ENCODE results near the gene CDH13.

CDH13 gene

GRCh38 chr16:83345846-83346640, 719.3 kb downstream of the CDH13 start:
- no peaks in the 10 kb centered on the region for H3K9me3 Mint-ChIP-seq

GRCh38 chr16:83348991-83349390, 722.2 kb downstream of the CDH13 start:
- Mint-ChIP-seq H3K27ac (no peak overlapping the region), H3K4me3 (no peak overlapping the region), H3K9me3 (no peaks in the 10 kb centered on the region), H3K36me3 (ENCODE audit: low read depth) (no peaks in the 10 kb centered on the region), H3K4me1 (ENCODE audit: low read depth) (no peaks in the 10 kb centered on the region), H3K27me3 (no peaks in the 10 kb centered on the region)
- intact Hi-C loops (cut with micrococcal nuclease): no loop called here

More at GRCh38 chr16:83345846-83346640, 719.3 kb downstream of the CDH13 start:
- H3K27me3 Mint-ChIP-seq: no peaks in the 10 kb centered on the region
- intact Hi-C loops (cut with micrococcal nuclease): no loop called here
- no peak overlapping the region for H3K27ac Mint-ChIP-seq
- H3K36me3 Mint-ChIP-seq (ENCODE audit: low read depth): no peaks in the 10 kb centered on the region
- H3K4me1 Mint-ChIP-seq (ENCODE audit: low read depth): no peaks in the 10 kb centered on the region
- no peak overlapping the region for H3K4me3 Mint-ChIP-seq

DNA sequence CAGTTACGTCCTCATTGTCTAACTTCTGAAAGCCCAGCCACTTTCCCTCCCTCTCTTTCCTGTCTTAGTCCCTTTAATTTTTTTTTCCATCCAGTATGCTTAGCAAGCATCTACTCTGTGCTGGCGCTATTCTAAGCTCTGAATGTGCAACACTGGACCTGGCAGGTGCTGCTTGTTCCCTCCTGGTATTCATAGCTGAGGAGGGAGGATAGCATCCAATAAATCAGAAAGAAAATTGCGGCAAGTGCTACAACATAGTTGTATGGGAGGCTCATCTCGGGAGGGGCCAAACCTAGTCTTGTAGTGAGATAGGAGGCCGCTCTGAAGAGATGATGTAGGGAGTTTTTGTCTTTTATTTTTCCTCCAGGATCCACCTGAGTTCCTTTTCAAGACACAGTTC, 723.7 kb downstream of the CDH13 start:
- no peaks in the 10 kb centered on the region for H3K36me3 Mint-ChIP-seq (ENCODE audit: low read depth)
- intact Hi-C loops (cut with micrococcal nuclease): no loop called here

GRCh38 chr16:83351846-83352245, 725.1 kb downstream of the CDH13 start:
- H3K36me3 Mint-ChIP-seq (ENCODE audit: low read depth): no peaks in the 10 kb centered on the region
- H3K4me3 Mint-ChIP-seq: no peak overlapping the region
- H3K27me3 Mint-ChIP-seq: no peaks in the 10 kb centered on the region
- H3K4me1 Mint-ChIP-seq (ENCODE audit: low read depth): no peaks in the 10 kb centered on the region
- H3K9me3 Mint-ChIP-seq: no peaks in the 10 kb centered on the region
- intact Hi-C loops (cut with micrococcal nuclease): no loop called here
- no peak overlapping the region for H3K27ac Mint-ChIP-seq

More for the DNA sequence above, 723.7 kb downstream of the CDH13 start:
- Mint-ChIP-seq H3K4me3 (no peak overlapping the region), H3K9me3 (no peaks in the 10 kb centered on the region), H3K4me1 (ENCODE audit: low read depth) (no peaks in the 10 kb centered on the region), H3K27ac (no peak overlapping the region), H3K27me3 (no peaks in the 10 kb centered on the region)

- Mint-ChIP-seq H3K27ac (no peak overlapping the region), H3K36me3 (ENCODE audit: low read depth) (no peaks in the 10 kb centered on the region), H3K4me3 (no peak overlapping the region), H3K9me3 (no peaks in the 10 kb centered on the region), H3K27me3 (no peaks in the 10 kb centered on the region), H3K4me1 (ENCODE audit: low read depth) (no peaks in the 10 kb centered on the region)
- intact Hi-C loops (cut with micrococcal nuclease): no loop called here
Measured at GRCh38 chr16:83353241-83353640, 726.5 kb downstream of the CDH13 start.

DNA sequence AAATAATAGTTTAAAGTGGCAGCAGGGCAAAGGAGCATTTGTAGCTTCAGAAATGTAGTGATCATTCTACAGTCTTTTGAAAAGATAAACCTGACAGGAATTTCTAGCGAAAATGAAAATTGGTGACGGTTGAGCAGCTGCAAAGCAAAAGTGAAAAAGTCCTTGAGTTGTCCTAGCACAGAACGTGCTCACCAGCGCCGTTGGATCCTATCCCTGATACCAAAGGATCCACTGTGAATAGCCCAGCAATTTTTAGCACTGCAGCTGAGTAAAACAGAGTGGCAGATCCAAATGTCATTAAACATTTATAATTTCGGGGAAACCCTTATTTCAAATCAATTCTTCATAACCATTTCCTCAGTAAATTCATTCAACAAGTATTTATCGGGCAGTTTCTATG, 727.2 kb downstream of the CDH13 start:
- H3K27me3 Mint-ChIP-seq: no peaks in the 10 kb centered on the region
- no peaks in the 10 kb centered on the region for H3K36me3 Mint-ChIP-seq (ENCODE audit: low read depth)
- intact Hi-C loops (cut with micrococcal nuclease): no loop called here
- no peaks in the 10 kb centered on the region for H3K9me3 Mint-ChIP-seq
- no peak overlapping the region for H3K27ac Mint-ChIP-seq
- no peak overlapping the region for H3K4me3 Mint-ChIP-seq
- H3K4me1 Mint-ChIP-seq (ENCODE audit: low read depth): no peaks in the 10 kb centered on the region

GRCh38 chr16:83355570-83356218, 728.9 kb downstream of the CDH13 start:
- Mint-ChIP-seq H3K4me1 (ENCODE audit: low read depth) (no peaks in the 10 kb centered on the region), H3K36me3 (ENCODE audit: low read depth) (no peaks in the 10 kb centered on the region), H3K27ac (no peak overlapping the region), H3K9me3 (no peaks in the 10 kb centered on the region), H3K27me3 (no peaks in the 10 kb centered on the region), H3K4me3 (no peak overlapping the region)
- intact Hi-C loops (cut with micrococcal nuclease): no loop called here

DNA sequence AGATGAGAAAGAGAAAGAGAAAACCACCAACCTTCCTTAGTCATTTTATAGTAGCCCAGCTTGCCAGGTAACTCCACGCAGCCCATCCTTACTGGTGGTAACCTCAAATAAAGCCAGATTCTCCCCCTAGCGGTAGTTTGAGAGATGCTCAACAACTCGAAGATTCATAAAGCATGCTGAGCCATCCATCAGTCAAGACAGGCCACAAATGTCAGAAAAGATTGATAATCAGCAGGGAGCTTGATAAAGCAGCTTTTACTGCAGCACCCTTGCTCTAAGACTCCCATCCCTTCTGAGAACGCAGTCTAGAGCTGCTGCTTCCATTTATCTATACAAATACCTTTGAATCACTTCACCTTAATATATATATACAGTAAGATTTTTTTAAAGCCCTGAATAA, 729.5 kb downstream of the CDH13 start:
- Mint-ChIP-seq H3K4me3 (no peak overlapping the region), H3K27ac (no peak overlapping the region), H3K4me1 (ENCODE audit: low read depth) (no peaks in the 10 kb centered on the region), H3K9me3 (no peaks in the 10 kb centered on the region), H3K36me3 (ENCODE audit: low read depth) (no peaks in the 10 kb centered on the region), H3K27me3 (no peaks in the 10 kb centered on the region)
- intact Hi-C loops (cut with micrococcal nuclease): no loop called here

DNA sequence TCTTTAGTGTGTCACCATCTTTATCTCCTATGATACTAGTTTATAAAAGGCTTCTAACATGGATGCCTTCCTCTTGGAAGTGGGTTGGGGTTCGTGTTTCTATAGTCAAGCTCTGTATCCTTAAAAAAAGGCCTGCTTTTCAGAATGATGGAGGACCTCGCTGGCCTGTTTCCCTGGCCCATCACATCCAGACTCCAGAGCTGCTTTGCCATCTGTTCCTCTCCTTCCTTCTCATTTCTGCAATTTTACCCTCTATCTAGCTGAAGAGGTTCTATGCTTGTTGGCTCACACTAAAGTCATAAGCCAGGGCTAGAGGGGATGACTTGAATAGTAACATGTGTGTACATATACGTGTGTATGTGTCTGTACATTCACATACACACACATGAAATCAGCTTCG, 730.2 kb downstream of the CDH13 start:
- no peaks in the 10 kb centered on the region for H3K36me3 Mint-ChIP-seq (ENCODE audit: low read depth)
- intact Hi-C loops (cut with micrococcal nuclease): no loop called here
- H3K27me3 Mint-ChIP-seq: no peaks in the 10 kb centered on the region
- H3K4me3 Mint-ChIP-seq: no peak overlapping the region
- H3K27ac Mint-ChIP-seq: no peak overlapping the region
- H3K9me3 Mint-ChIP-seq: no peaks in the 10 kb centered on the region
- no peaks in the 10 kb centered on the region for H3K4me1 Mint-ChIP-seq (ENCODE audit: low read depth)

DNA sequence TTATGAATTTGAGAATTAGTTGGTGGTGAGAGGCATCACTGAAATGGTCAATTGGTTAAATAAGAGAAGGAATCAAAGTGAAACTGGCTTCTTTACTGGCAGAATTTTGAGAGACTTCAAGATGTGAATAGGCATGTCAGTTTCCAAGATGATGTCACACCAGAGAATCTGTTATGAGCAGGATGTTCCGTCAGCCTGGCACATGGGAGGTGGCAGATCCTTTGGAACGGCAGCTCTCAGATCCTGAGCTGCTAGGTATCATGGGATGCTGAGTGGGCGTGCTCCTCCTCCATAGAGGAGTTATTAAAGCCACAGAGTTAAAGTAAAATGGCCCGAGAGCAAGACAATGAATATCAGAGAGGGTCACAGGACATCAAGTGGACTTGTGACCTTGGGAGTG, 736.8 kb downstream of the CDH13 start:
- Mint-ChIP-seq H3K9me3 (no peaks in the 10 kb centered on the region), H3K27me3 (no peaks in the 10 kb centered on the region), H3K27ac (no peak overlapping the region), H3K36me3 (ENCODE audit: low read depth) (no peaks in the 10 kb centered on the region), H3K4me3 (no peak overlapping the region), H3K4me1 (ENCODE audit: low read depth) (no peaks in the 10 kb centered on the region)
- intact Hi-C loops (cut with micrococcal nuclease): no loop called here

DNA sequence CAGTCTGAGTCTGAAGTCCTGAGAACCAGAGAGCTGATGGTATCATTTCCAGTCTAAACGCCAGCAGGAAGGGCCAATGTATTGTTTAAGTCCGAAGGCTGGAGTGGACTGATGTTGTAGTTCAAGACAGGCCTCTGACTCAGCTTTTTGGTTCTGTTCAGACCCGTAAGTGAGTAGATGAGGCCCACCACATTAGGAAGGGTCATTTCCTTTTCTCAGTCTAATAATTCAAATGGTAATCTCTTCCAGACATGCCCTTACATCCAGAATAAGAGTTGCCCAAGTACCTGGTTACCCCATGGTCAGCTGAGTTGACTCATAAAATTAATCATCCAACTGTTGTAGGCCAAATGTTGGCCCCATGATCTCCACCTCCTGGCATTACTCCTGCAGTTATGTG, 738.4 kb downstream of the CDH13 start:
- H3K4me1 Mint-ChIP-seq (ENCODE audit: low read depth): no peaks in the 10 kb centered on the region
- H3K36me3 Mint-ChIP-seq (ENCODE audit: low read depth): no peaks in the 10 kb centered on the region
- no peak overlapping the region for H3K27ac Mint-ChIP-seq
- peaks cover 8% of the 10 kb centered on the region for H3K9me3 Mint-ChIP-seq
- peaks cover 3% of the 10 kb centered on the region for H3K27me3 Mint-ChIP-seq
- intact Hi-C loops (cut with micrococcal nuclease): no loop called here
- H3K4me3 Mint-ChIP-seq: no peak overlapping the region

DNA sequence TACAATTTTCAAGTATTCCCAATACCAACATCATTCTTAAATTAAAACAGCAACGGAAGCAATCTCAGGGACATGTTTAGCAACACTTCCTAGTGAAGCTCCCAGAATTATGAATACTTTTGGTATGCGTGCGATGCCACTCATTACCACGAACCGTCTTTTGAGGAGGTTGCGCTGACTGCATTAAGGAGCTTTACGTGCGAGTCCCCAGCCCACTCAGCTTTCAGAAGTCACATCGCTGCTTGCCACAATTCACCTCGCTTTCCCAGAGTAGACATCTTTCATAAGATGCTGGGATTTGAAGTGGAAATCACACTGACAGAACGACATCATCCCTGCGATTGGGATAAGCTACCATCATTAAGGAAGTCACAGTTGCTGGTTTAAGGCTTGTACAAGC, 739.5 kb downstream of the CDH13 start:
- H3K4me1 Mint-ChIP-seq (ENCODE audit: low read depth): no peaks in the 10 kb centered on the region
- no peaks in the 10 kb centered on the region for H3K36me3 Mint-ChIP-seq (ENCODE audit: low read depth)
- H3K27me3 Mint-ChIP-seq: peaks cover 3% of the 10 kb centered on the region
- intact Hi-C loops (cut with micrococcal nuclease): no loop called here
- H3K27ac Mint-ChIP-seq: no peak overlapping the region
- peaks cover 8% of the 10 kb centered on the region for H3K9me3 Mint-ChIP-seq
- H3K4me3 Mint-ChIP-seq: no peak overlapping the region

DNA sequence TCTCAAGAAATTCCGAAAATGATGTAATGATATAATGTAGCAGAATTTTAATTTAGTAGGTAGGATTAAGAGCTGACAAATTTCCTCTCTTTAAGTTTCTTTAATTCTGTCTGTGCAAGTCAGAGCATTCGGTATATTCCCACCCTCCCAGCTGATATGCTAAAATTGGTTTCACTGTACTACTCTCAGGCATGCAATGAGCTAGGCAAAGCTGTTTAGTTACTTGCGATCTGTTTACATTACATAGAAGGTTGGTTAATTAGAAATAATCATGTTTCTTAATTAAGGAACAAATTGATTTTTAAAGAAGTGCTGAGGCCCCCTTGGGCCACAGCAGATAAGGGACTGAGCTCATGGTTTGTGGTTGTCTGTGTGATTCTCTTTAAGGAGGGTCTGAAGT, 748.2 kb downstream of the CDH13 start:
- H3K27ac Mint-ChIP-seq: no peak overlapping the region
- H3K27me3 Mint-ChIP-seq: peaks cover 4% of the 10 kb centered on the region
- H3K36me3 Mint-ChIP-seq (ENCODE audit: low read depth): no peaks in the 10 kb centered on the region
- no peak overlapping the region for H3K4me3 Mint-ChIP-seq
- peaks cover 2% of the 10 kb centered on the region for H3K9me3 Mint-ChIP-seq
- H3K4me1 Mint-ChIP-seq (ENCODE audit: low read depth): peaks cover 5% of the 10 kb centered on the region
- intact Hi-C loops (cut with micrococcal nuclease): no loop called here

GRCh38 chr16:83389751-83390150, 763.0 kb downstream of the CDH13 start:
- intact Hi-C loops (cut with micrococcal nuclease): no loop called here
- no peaks in the 10 kb centered on the region for H3K27me3 Mint-ChIP-seq
- no peak overlapping the region for H3K27ac Mint-ChIP-seq
- H3K36me3 Mint-ChIP-seq (ENCODE audit: low read depth): no peaks in the 10 kb centered on the region
- no peaks in the 10 kb centered on the region for H3K4me1 Mint-ChIP-seq (ENCODE audit: low read depth)
- H3K4me3 Mint-ChIP-seq: no peak overlapping the region
- peaks cover 16% of the 10 kb centered on the region for H3K9me3 Mint-ChIP-seq

- intact Hi-C loops (cut with micrococcal nuclease): no loop called here
- Mint-ChIP-seq H3K27ac (no peak overlapping the region), H3K27me3 (no peaks in the 10 kb centered on the region), H3K9me3 (peaks cover 17% of the 10 kb centered on the region), H3K36me3 (ENCODE audit: low read depth) (no peaks in the 10 kb centered on the region), H3K4me1 (ENCODE audit: low read depth) (no peaks in the 10 kb centered on the region), H3K4me3 (no peak overlapping the region)
Measured at GRCh38 chr16:83390759-83391158, 764.0 kb downstream of the CDH13 start.
